Inflammatory macrophage treated with lipopolysaccharide for 4 hours (primary cell): ENCODE results near the gene TRAPPC3L.
A peak's percentile ranks its signal among the peaks of the same experiment; 100 is the strongest.

Source experiments
- DNase-seq: peaks from one replicate; pipeline ENCODE4 v3.0.0-alpha.2; 2020

Gene TRAPPC3L

DNA sequence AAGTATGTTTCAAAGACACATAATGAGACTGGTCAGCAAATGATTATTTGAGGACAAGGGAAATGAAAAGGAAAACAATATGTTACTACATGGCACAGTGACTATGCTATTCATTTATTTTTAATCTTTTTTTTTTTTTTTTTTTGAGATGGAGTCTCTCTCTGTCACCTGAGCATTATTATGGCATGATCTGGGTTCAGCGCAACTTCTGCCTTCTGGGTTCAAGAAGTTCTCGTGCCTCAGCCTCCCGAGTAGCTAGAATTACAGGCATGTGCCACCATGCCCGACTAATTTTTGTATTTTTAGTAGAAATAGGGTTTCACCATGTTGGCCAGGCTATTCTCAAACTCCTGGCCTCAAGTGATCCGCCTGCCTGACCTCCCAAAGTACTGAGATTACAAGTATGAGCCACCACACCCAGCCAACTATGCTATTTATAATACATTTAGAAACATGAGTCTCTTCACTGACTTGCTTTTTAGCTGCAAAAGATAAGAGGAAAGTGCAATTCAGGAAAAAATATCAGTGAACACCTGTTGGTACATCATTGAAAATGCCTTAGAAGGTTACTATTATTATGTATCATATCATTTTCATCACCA lies 11.4 kb upstream of the TRAPPC3L start:
- DNase-seq = no peak

GRCh38 chr6:116556065-116556464 lies 10.6 kb upstream of the TRAPPC3L start:
- no peak for DNase-seq

DNA sequence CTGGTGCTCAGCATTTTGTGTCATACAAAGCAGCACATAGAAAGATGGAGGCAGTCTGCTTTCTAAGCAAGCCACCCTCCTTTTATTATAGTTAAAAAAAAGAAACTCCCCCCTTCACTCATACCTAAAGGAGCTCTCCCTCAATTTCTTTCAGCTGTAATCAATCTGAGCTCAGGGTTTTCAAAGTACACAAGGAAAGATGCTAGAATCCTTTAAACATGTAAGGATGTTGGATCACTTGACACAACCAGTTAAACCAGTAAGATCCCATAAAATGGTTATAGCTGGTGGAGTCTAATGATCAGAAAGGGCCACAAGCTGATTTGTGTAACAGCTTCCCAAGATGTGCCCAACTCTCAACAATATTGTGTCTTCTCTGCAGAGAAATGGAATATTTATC lies 8.0 kb upstream of the TRAPPC3L start, which contains the start of gene CALHM4:
Gene CALHM4 (plus strand): TSS at position 301 of the 400 bp plus-strand sequence. CDS start 43 bp downstream, at position 344.
- no peak for DNase-seq

- DNase-seq = no peak
Measured at GRCh38 chr6:116550796-116551195, 5.3 kb upstream of the TRAPPC3L start.

DNA sequence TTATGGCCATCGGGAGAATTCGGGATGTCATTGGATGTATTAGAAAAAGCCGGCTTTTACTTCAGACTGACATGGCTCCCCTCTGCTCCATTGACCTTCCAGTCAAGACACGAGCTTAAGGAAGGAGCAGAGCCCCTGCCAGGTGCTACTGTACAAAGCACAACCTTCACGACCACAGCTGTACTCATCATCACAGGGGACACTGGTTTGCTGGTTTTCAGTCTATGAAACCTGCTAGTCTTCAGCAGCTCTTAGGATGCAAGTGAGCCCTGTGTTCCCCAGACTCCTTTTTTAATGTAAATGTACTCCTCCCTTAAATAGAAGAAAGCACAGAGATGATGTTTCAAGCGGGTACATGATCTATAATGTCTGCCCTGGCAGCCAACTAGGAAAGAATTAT lies 1.9 kb upstream of the TRAPPC3L start:
- DNase-seq = no peak

GRCh38 chr6:116543149-116543548 lies 2.3 kb downstream of the TRAPPC3L start:
- DNase-seq = no peak

GRCh38 chr6:116542426-116542825 lies 3.1 kb downstream of the TRAPPC3L start:
- DNase-seq = no peak

DNA sequence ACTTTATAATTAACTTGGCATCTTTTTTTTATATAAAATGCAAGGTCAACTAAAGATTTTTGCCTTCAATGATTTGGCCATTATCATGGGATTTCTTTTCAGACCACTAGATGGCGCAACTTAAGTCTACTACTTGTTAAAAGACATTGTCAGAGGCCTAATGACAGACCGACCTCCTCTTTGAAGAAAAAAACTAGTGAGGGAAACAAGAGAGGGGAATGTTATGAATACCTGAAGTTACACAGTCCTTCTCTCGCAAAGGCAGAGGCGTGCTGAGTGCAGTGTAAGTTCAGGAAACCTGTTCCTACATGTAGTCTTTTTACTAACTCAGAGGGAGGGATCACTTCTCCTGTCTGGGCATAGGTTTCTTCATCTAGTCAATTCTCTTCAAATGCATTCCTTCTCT lies 9.3 kb downstream of the TRAPPC3L start:
- peak; percentile 74 for DNase-seq

DNA sequence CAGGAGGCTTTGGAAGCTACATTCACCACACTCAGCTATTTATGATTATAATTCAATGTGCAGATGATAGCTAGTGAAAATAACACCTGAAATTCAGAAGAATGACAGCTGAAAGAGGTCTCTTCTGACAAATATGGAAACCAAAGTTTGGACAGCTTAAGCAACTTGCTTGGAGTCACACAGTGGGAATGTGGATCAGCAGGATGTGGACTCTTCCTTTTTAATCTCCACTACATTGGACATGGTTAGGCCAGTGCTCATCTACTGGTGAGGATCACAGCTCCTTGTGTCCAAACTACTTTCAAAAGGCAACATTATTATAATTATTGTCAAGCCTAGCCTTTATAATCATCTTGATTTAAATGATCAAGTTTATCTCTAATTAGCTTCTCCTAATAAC lies 10.4 kb downstream of the TRAPPC3L start:
- no peak for DNase-seq

DNA sequence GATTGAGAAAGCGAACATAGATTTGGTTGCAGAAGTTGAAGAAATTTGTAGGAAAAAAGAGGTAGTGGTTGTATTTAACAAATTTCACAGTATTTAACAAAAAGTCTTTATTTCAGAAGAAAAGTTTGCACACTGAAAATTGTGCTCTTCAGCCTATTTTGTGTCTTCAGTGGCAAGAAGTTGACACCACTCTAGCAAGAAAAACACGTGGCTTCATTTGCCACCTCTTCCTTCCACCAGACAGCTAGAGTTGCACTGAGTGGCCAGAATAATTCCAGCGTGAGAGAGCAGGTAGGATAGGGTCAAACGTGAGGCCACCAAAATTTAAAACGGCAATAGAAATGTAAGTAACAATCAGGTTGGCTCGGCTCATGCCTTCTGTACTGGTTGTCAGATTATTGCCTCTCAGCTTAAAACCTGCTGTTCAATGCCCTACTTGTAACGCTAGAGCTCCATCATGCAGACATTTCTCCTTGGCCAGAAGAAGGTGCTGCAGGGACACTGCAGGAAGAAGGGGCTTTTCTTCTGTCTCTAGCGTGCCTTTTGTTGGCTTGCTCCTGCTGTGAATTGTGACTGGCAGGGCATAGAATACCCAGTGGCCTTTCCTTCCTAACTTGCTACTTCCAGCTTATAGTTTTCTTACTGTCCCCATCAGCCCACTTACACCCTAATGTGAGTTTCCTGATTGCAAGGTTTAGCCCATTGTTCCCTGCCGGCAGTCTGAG lies 12.1 kb downstream of the TRAPPC3L start:
- no peak for DNase-seq

- peak; percentile 79 for DNase-seq
Measured at GRCh38 chr6:116531675-116532570, 13.6 kb downstream of the TRAPPC3L start.

DNA sequence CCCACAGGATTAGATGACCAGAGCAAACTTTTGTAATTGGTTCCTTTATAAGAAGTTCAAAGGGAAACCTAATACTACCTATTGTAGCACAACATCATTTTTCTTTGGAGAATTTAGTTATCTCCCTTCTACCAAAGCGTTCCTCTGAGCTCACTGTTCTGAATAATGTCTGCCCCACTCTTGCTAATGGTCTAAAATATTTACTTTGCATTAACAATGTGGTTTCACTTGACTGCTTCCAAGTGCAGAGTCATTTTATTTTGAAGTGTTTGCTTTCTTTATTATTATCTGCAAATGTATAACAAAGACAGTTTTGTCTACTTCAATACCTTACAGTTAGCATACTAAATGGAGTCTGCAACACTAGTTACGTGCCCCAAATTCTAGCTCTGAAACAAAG lies 15.0 kb downstream of the TRAPPC3L start:
- DNase-seq = no peak

GRCh38 chr6:116529466-116530290 lies 15.8 kb downstream of the TRAPPC3L start:
- peak; percentile 39 for DNase-seq

DNA sequence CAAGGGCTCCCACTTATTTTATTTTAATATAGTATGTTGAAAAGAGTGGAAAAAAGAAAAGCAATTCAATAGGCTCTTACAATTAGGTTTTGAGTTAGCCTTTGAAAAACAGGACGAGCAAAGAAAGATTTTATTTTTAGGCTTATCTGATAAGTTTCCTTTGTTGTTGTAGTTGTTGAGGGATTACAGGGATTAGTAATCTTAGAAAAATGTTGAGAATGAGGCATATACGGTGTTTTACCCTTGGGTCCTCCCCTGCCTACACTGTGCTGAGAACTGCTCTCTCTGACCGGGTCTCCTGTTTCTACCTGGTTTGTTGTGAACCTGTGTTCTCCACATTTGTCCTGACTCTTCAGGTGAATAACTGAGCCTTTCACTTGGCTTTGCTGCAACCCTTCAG lies 16.7 kb downstream of the TRAPPC3L start:
- DNase-seq = no peak

DNA sequence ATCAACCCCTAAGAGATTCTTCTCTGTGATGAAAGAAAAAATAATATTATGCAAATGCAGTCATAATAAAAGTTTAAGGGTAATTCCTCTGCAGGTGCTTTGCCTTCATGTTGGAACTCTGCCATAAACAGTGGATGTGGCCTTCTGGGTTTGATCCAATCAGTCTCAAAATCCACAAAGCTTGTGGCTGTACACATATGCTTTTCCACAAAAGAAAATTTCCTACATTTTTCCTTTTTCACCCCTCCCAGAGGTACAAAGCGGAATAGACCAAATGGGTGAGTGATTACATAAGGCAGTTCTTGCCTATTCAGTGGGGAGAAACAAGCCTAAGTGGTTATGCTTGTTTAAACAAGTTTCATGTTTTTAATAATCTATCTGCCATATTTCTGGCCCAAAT lies 17.4 kb downstream of the TRAPPC3L start:
- DNase-seq = no peak

DNA sequence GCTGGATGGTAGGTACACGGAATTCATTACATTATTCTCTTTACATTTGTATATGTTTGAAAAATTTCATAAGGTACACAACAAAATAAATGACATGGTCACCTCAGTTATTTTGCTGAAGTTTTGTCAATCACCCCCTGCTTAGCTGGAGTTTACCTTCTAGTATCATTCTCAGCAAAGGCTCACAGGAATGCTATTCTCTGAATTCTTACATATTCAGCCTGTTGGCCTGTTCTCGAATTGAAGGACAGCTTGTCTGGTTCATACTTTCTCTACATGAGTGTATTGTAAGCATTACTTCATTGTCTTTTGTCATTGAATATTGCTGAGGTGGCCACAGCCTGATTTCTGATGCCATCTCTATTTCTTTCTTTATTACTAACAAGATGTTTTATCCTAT lies 21.2 kb downstream of the TRAPPC3L start:
- DNase-seq = no peak

DNA sequence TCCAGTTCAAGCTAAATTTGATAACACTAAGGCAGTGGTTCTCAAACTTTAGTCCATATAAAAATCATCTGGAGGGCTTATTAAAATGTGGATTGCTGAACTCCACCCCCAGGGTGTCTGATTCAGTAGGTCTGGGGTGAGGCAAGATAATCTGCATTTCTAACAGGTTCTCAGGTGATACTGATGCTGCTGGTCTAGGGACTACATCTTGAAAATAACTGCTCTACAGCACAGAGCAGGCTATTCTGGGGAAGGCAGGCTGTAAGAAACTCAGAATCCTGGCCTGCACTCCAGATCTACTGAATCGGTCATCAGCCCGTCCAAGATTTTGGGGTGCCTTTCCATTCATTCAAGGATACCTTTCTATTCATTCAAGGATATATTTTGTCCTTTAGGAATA lies 22.6 kb downstream of the TRAPPC3L start:
- DNase-seq = no peak

GRCh38 chr6:116518621-116519368 lies 26.7 kb downstream of the TRAPPC3L start:
- DNase-seq = peak; percentile 6

DNA sequence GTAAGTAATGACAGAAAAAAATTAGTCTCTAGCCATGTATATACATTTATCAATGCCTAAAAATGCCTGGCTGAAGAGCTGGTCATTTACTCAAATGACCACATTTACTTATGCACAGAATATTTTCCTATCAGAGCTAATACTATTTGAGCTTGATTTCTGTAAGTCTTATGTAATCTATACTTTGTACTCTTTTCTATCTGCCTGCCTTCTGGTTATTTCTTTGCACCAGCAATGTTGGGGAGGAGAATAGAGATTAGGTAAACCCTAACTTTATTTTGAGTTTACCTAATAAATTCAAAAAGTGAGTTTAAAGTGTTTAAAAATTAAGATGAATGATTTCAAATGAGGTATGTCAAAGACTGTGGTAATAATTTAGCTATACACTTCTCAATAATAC lies 30.3 kb downstream of the TRAPPC3L start:
- no peak for DNase-seq

GRCh38 chr6:116514111-116514510 lies 31.4 kb downstream of the TRAPPC3L start:
- DNase-seq = peak; percentile 10

- DNase-seq = no peak
Measured at GRCh38 chr6:116513224-116513875, 32.1 kb downstream of the TRAPPC3L start.
